A673 (cell line): ENCODE measurements around the gene ARL5C. TPM values are rescaled to one million over a fixed set of nuclear protein-coding genes. Genes with fewer than 3 reads are reported as not detected.

Source experiments
- BruUV-seq: library from RNA; stranded (reverse); fragments of 400-500 nt; replicated peaks from 2 replicates; lab custom pipeline; 2021; lab: Mats Ljungman, UMichigan
- CTCF ChIA-PET: fragments of 300-600 bp; sonication (Branson Sonifier 250); formaldehyde crosslinking; loops from one replicate; lab custom pipeline; 2022; ENCODE audit warnings: antibody characterized with exemption; lab: Charles Lee
- POLR2A ChIA-PET: fragments of 300-600 bp; sonication (Branson Sonifier 250); formaldehyde crosslinking; loops from one replicate; lab custom pipeline; 2022; ENCODE audit warnings: antibody characterized with exemption; ENCODE audit not compliant: low non-redundant PET; lab: Charles Lee
- DNase-seq: peaks from one replicate; pipeline ENCODE4 v3.0.0-alpha.2; 2015; ENCODE audit warnings: low spot score
- H3K27ac ChIP-seq: fragments of 200-600 bp; sonication (generic); 2 replicates; pipeline ENCODE4 v1.5.1; 2016; ENCODE audit warnings: mixed run types, low read depth, mild to moderate bottlenecking, mixed read lengths, antibody characterized with exemption, low read length; ENCODE audit not compliant: poor library complexity, severe bottlenecking
- H3K27me3 ChIP-seq: fragments of 200-600 bp; sonication (generic); replicated peaks from 2 replicates; pipeline ENCODE4 v1.6.1; 2017; ENCODE audit warnings: mixed run types, low read depth, mild to moderate bottlenecking, mixed read lengths, antibody characterized with exemption, low read length; ENCODE audit not compliant: insufficient read depth, poor library complexity
- H3K36me3 ChIP-seq: fragments of 200-600 bp; sonication (generic); 2 replicates; pipeline ENCODE4 v1.6.1; 2016; ENCODE audit warnings: mixed run types, mild to moderate bottlenecking, mixed read lengths, antibody characterized with exemption, low read length; ENCODE audit not compliant: insufficient read depth, poor library complexity, severe bottlenecking
- H3K4me1 ChIP-seq: fragments of 200-600 bp; sonication (generic); 2 replicates; pipeline ENCODE4 v1.6.1; 2017; ENCODE audit warnings: mixed run types, mild to moderate bottlenecking, mixed read lengths, antibody characterized with exemption, low read length; ENCODE audit not compliant: insufficient read depth, poor library complexity, severe bottlenecking
- H3K4me3 ChIP-seq: fragments of 200-600 bp; sonication (generic); 2 replicates; pipeline ENCODE4 v1.5.1; 2016; ENCODE audit warnings: low read depth, mixed run types, mild to moderate bottlenecking, mixed read lengths, low read length; ENCODE audit not compliant: poor library complexity, severe bottlenecking
- H3K9me3 ChIP-seq: fragments of 200-600 bp; sonication (generic); 2 replicates; pipeline ENCODE4 v1.6.1; 2016; ENCODE audit warnings: mixed run types, low read depth, mild to moderate bottlenecking, mixed read lengths, antibody characterized with exemption, low read length; ENCODE audit not compliant: poor library complexity, severe bottlenecking
- EZH2 ChIP-seq: fragments of 200-600 bp; sonication (generic); IDR thresholded peaks from 2 replicates; pipeline ENCODE4 v1.6.1; 2017; ENCODE audit warnings: borderline replicate concordance, low read depth, mild to moderate bottlenecking, mixed read lengths, antibody characterized with exemption, low read length; ENCODE audit not compliant: poor library complexity, severe bottlenecking
- intact Hi-C: fragments of 100-400 bp; cut with micrococcal nuclease; formaldehyde crosslinking; loops from one replicate; pipeline ENCODE4 v1.10.0; 2022; ENCODE audit not compliant: unreplicated experiment
- total RNA-seq: library from RNA; stranded (reverse); gene quantifications from 2 replicates; pipeline ENCODE4 v1.2.3, GENCODE V29; 2021
- TF ChIP-seq, protein P1 (sequence below): fragments of 300-800, 200-600 bp; sonication (generic); conservative IDR thresholded peaks from 2 replicates; pipeline ENCODE4 v1.5.1; 2017; ENCODE audit warnings: low read depth, mild to moderate bottlenecking, antibody characterized with exemption, low read length, moderate library complexity, mixed read lengths

ARL5C gene
- total RNA-seq, 1 experiment from 2014 or later = not detected

DNA sequence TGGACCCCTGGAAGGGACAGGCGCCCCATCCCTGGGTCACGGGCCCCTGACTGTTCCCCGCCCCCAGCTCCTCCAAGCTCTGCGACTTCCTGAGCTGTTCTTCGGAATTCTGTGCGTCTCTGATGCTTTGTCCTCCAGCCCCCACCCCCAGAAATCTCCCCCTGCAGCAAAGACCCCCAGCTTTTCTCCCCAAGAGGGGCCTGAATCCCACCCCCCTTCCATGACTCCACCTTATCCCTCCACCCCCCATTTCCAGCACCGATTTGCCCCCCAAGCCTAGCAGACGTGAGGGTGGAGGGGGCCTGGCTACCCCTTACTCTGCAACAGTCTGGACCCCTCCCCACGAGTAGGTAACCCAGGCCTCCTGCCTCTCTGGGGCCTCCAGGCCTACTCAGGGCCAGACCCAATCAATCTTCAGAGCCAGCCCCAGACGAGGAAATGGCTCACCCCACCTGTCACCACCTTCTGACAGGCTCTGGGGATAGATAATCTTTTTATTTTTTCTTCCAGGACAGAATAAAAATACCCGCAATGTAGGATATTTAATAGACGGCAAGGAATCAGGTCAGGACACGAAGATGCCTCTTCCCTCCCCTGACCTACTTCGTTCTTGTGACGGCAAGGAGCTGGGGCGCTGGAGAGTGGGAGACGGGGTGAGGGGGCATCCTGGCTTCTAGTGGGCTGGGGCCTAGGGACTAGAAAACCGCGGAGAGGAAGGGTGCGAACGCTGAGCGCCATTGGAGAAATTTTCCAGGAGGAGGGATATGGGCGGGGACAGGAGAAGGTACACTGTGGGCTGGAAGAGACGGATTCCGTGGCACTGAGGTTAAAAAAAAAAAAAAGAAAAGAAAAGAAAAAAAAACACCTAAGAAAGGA is 13.8 kb downstream of the ARL5C start:
- POLR2A ChIA-PET = no interaction called here
- Histone ChIP-seq H3K4me1 (no peaks in the 10 kb centered on the region), H3K9me3 (no peaks in the 10 kb centered on the region), H3K4me3 (peak overlapping the region; percentile 87), H3K36me3 (no peaks in the 10 kb centered on the region), H3K27ac (no peak overlapping the region), H3K27me3 (no peaks in the 10 kb centered on the region)
- no TSS peak for BruUV-seq
- intact Hi-C loops = loop anchor here (5.0 kb wide), 1 partner anchor 90 kb away; no protein-coding TSS in a partner anchor
- TF ChIP-seq EZH2 = no peak
- TF ChIP-seq, protein P1, sequence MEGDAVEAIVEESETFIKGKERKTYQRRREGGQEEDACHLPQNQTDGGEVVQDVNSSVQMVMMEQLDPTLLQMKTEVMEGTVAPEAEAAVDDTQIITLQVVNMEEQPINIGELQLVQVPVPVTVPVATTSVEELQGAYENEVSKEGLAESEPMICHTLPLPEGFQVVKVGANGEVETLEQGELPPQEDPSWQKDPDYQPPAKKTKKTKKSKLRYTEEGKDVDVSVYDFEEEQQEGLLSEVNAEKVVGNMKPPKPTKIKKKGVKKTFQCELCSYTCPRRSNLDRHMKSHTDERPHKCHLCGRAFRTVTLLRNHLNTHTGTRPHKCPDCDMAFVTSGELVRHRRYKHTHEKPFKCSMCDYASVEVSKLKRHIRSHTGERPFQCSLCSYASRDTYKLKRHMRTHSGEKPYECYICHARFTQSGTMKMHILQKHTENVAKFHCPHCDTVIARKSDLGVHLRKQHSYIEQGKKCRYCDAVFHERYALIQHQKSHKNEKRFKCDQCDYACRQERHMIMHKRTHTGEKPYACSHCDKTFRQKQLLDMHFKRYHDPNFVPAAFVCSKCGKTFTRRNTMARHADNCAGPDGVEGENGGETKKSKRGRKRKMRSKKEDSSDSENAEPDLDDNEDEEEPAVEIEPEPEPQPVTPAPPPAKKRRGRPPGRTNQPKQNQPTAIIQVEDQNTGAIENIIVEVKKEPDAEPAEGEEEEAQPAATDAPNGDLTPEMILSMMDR = no peak
- no peak for DNase-seq
- CTCF ChIA-PET = interaction anchor here (0.5 to 1.8 kb wide), 9 partner anchors 12 to 568 kb away, joined by 3 to 35 read pairs (median 6); partner anchors contain the start of gene RPL19

DNA sequence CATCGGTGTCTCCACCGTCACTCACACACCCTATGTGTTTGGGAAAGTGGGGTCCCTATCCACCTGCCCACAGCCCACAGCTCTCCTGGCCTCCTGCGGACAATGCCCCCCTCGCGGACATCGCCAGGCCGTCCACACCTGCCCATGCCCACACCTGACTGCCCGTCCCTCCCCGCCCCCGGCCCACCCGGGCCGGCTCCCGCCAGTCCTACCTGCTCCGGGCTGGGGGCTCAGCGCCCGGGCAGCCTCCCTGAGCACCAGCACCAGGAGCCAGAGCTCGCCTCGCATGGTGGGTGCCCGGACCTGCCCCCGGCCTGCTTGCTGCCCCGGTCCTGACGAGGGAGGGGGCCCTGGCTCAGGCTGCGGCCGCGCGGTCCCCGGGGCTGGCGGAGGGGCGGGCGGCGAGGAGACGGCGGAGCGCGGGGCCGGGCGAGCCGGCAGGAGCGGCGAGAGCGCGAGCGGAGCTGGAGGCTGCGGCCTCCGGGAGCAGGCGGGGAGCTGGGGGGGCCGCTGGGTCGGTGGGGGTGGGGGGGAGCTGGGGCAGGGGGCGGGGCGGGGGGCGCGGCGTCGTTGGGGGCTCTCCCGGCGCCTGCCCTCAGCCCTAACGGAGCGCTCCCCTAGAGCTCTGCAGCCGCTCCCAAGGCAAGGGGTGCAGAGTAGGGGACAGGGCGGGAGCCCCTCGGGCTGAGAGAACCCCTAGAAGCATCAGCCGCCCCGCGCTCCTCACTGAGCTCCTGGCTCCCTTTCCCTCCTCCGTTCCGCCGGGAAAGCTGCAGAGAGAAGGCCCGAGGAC is 14.6 kb downstream of the ARL5C start, which contains the start of gene PLXDC1:
TSS of gene PLXDC1 (minus strand) at position 488 of the 793 bp plus-strand sequence. CDS start at position 288, 200 bp downstream.
- ChIA-PET CTCF (interaction anchor here (0.9 kb wide), 1 partner anchor 168 kb away, joined by 6 read pairs; no protein-coding TSS in a partner anchor), POLR2A (no interaction called here)
- H3K4me1 ChIP-seq = no peaks in the 10 kb centered on the region
- H3K27me3 ChIP-seq = no peaks in the 10 kb centered on the region
- no peaks in the 10 kb centered on the region for H3K36me3 ChIP-seq
- H3K9me3 ChIP-seq = no peaks in the 10 kb centered on the region
- peak within 1 kb of the TSS; percentile 87 for H3K4me3 ChIP-seq
- TF ChIP-seq, protein P1 = no peak
- TF ChIP-seq EZH2 = no peak
- H3K27ac ChIP-seq = no peak within 1 kb of the TSS
- intact Hi-C loops = loop anchor here (5.0 kb wide), 1 partner anchor 91 kb away; no protein-coding TSS in a partner anchor
- no TSS peak for BruUV-seq
- no peak for DNase-seq

DNA sequence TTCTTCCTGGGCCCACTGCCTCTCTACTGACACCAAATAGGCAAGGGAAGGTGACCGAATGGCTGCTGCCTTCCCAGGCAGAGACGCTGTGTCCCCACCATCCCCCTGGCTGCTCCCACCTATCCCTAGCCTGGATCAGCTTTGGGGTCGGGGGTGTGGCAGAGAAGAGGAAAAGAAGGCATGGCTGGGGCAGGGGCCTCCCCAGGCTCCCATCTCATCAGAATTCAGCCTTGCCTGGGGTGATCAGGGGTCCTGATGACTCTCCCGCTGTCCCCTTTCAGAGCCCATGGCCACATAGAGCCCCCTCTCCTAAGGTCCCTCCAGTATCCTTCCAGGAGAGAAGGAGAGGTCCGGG is 15.2 kb downstream of the ARL5C start:
- no peak for DNase-seq
- BruUV-seq = no TSS peak

More for the DNA sequence above, 15.2 kb downstream of the ARL5C start:
- no peak for TF ChIP-seq EZH2
- TF ChIP-seq, protein P1 = no peak
- Histone ChIP-seq H3K27ac (no peak overlapping the region), H3K36me3 (no peaks in the 10 kb centered on the region), H3K27me3 (no peaks in the 10 kb centered on the region), H3K4me3 (no peak overlapping the region), H3K9me3 (no peaks in the 10 kb centered on the region), H3K4me1 (no peaks in the 10 kb centered on the region)
- CTCF ChIA-PET = no interaction called here
- POLR2A ChIA-PET = no interaction called here
- intact Hi-C loops = loop anchor here (5.0 kb wide), 1 partner anchor 92 kb away; no protein-coding TSS in a partner anchor
